Stimulated activated CD4-positive, alpha-beta T cell treated with anti-CD3 and anti-CD28 coated beads, TNF-alpha, amount 100 ng/mL, for 48 hours (primary cell): ENCODE measurements around the gene REEP1.
"Not testable (repeated sequence)": the region's sequence is repeated elsewhere in the genome, so short reads cannot be mapped to it uniquely, and the experiment has no call there.

Experiments
- DNase-seq, 3 donors: peaks; one replicate each; pipeline ENCODE4 v3.0.0-alpha.2; 2020; ENCODE audit warnings: low read depth in 3 of 3

Gene REEP1

DNA sequence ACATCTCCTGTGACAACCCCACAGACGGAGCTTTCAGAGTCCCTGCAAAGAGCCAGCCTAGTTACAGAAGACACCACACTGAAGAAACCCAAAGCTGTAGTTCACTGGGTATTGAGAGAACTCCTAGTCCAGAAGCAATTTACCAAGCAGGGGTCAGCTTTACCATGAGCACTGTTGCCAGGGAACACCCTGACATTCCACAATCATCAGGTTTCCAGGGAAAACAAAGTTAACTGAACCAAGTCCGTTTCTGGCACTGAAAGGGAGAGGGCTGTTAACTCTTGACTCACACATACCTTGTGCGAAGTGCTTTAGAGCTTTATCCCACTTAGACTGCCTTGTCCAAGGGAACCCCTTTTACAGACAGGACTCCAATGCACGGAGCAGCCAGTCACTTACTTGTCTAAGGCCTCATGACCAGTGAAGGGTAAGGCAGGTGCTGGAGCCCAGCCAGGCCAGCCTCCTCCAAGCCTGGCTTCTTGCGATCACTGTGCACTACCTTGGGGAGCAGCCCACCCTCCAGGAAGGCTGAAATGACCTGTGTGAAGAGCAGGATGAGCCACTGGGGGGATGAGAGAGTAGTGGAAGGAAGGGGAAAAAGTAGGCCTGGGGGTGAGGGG is 53.9 kb downstream of the REEP1 start:
- DNase-seq = no peak

DNA sequence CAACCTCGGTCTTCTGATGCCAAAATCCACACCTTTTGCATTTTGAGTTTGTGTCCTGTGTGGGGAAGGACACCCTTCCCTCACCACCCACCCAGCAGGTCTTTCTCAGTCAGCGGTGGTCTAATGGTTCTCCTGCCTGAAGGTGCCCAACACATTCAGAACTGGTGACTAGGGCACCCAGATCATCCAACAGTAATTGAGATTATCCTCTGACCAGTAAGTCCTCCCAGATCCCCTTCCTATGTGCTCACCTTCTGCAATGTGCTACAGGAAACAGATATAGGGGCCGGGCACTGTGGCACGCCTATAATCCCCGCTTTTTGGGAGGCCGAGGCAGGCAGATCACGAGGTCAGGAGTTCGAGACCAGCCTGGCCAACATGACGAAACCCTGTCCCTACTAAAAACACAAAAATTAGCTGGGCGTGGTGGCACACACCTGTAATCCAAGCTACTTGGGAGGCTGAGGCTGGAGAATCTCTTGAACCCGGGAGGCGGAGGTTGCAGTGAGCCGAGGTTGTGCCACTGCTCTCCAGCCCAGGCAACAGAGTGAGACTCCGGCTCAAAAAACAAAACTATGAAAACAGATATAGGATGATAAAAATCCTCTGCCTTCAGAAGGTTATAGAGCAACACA is 56.2 kb downstream of the REEP1 start:
- no peak for DNase-seq

DNA sequence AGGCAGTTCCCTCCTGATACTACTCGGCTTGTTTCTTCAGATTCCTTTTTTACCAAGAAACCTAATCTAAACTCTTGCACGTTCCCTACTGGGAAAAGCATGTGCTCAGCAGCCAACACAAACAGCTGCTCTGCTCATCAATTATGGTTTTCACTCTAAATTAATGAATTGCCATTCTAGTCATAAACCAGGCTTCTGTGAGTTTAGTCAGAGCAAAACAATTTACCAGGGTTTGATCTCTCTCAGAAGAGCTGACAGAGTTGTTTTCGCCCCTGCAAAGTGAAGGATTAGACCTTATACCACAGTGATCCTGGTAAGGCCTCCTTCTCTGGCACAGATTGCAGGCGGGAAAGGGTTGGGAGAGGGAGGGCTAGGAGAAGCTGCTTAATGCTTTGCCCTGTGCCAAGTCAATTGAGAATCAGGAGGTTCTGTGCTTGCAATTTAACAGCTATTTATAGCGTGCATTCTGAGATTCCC is 57.2 kb downstream of the REEP1 start:
- no peak for DNase-seq

DNA sequence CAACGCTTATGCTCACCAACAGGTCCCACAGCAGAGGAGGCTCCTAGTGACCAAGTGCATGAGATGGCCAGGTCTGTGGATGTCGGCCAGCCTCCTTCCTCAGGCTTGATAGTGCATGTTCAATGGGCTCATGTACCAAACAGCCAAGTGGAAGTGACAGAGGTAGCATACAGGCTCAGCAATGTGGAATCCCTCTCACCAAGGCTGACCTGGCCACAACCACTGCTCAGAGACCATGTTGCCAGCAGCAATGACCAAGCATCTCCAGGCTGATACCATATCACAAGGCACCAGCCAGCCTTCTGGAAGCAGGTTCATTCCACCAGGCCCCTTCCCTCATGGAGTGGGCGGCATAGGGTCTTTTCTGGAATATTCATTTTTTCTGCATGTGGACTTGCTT is 61.5 kb downstream of the REEP1 start:
- no peak for DNase-seq

DNA sequence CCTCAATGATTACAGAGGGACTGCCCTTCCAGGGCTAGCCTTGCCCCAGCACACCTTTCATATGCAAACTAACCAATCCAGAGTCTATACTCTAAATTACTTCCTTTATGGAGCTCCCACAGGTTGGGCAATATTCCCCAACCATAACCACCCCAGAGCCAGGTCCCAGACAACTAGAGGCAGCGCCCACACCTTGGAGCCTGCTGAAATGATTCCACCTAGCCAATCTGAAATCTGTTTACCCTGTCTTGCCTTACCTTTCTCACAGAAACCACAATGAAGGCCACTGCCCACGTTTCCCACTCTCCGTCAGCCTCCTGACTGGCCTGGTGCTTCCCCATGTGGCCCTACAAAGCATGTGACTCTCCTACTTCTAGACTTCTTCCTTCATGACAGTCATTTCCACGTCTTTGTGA is 62.0 kb downstream of the REEP1 start:
- DNase-seq = no peak

DNA sequence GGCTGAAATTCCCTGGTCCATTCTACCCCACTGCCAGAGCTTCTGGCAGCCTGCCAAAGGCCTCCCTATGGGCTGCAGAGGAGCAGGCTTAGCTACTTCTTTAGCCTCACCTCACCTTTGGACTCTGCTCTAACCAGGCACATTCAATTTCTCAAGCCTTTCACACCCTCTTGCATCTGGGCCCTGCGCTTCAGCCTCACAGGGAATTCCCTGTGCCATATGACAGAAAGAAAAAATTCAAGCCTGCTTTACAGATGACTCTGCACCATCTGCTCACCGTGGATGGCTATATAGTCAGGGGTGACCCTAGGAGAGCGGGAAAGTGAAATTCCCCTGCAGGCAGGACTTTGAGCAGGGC is 62.5 kb downstream of the REEP1 start:
- DNase-seq = no peak

DNA sequence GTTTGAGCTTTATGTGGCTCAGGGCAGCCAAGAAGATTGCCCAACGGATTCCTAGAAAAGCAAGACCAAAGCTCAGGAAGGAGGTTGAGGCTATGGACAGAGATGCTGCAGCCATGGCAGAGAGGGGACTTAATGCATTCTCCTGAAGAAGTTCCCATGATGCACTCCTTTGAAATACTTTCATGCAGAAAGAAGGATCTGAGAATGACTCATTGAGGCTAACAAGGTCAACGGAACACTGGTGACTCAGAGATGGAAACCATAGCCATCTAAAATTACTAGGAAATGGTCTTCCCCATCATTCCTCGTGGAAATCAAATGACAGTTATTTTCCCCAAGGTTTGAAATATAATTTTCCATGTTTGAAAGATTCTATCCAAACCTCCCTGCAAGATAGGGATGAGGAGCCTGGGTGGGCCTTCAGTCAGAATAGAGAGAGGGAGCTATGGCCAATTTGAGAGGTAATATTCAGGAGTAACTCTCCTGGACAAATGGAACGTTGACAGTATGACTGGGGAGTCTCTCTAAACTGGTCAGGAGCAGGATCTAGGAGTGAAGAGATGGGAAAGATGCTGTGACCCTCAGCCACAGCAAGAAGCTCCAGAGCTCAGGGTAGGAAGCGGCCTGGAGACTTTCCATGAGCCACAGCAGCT is 63.0 kb downstream of the REEP1 start:
- DNase-seq = no peak

DNA sequence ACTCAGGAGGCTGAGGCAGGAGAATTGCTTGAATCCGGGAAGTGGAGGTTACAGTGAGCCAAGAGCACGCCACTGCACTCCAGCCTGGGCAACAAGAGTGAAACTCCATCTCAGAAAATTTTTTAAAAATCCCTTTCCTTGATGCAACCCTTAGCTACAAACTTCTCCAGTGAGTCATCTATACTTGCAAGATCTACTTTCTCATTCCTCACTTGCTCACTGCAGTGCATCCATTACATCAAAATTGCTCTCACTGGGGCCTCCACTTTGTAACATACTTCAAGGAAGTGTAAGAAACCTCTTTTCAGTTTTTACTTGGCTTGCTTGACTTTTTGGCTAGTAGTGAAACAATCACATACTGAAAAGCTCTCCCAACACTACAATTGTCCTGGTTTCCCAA is 65.3 kb downstream of the REEP1 start:
- DNase-seq = no peak

DNA sequence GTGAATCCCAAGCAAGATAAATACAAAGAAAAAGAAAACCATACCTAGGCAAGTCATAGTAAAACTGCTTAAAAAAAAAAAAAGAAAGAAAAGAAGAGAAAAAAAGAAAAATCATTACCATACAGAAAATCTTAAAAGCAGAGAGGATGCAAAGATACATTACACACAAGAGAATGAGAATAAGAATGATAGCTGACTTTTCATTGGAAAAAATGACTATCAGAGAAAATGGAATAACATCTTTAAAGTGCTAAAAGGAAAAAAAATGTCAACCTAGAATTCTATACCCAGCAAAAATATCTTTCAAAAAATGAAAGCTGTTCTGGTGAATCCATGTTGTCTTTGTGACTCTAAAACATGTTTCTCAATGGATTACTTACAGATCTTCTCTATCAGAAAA is 66.2 kb downstream of the REEP1 start:
- DNase-seq = no peak

DNA sequence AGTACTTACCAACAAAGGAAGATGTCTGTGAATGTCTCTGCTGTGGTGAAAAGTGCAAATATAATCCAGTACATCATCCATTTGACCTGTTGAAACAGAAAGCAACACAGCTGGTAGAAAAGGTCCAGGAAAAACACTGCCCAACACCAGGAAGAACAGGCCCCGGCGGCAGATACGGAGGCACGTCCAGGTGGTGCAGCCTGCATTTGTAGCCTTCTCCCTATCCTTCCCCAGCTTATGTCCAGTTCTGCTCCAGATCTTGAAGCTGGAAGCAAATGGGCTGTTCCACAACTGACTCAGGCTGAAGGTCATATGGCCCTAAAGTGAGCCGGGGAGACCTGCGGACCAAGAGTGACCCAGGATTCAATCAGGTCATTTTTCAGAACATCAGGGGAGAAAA is 73.5 kb downstream of the REEP1 start:
- no peak for DNase-seq

DNA sequence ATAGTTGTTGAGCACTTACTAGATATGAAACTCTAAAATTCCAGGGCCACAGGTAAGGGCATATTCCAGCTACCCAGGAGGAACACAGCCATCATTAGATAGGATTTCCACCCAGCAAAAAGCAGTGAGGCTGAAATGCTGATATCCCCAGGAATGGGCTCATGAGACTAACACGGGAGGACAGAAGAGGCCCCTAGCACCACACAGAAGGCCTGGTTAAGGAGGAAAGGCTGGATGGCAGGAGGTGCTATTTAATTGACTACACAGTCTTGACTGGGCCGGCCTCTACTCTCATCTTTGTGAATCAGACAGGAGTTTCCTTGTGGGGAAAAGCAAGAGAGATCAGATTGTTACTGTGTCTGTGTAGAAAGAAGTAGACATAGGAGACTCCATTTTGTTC is 76.4 kb downstream of the REEP1 start:
- no peak for DNase-seq

DNA sequence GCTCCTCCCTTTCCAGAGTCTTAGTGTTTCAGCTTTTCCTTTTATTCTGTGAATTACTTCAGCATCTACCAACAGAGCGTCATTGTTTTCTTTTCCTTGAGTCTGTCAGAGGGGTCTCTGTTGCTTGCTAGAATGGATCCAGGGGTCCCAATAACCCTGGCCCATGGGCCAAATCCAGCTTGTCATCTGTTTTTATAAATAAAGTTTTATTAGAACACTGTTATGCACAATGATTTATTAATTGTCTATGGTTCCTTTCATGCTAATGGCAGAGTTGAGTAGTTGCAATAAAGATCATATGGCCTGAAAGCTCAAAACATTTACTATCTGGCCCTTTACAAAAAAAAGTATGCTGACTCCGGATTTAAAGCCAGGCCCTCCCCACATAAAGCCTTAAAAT is 79.3 kb downstream of the REEP1 start:
- DNase-seq = no peak

DNA sequence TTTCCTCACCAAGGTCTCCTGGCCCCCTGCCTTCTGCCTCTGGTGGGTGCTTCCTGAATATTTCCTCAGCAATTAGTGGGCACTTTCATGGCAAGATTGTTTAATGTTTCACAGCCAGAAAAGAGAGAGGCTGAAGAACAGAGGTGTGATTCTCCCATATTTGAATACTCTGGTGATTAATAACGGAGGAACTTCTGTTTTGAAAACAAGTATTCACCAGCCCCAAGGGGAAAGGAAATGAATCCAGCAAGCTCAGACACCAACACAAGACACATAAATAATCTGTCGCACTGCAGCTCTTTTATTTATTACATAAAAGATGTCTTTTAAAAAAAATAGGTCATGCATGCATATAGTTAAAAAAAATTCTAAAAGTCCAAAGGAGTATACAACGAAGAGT is 80.4 kb downstream of the REEP1 start:
- DNase-seq = no peak

DNA sequence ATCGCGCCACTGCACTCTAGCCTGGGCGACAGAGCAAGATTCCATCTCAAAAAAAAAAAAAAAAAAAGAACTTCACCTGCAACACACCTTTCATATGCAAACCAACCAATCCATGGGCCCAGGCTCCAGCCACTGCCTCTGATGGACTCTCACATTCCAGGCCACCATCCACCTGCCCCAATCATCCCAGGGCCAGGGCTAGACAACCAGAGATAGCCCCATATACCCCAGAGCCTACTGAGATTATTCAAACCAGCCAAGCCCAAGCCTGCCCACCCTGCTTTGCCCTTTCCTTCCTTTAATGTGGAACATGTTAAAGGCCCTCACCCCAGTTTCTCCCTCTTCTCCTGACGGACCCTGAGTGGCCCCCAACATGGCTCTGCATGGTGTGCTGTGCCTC is 81.1 kb downstream of the REEP1 start:
- no peak for DNase-seq

DNA sequence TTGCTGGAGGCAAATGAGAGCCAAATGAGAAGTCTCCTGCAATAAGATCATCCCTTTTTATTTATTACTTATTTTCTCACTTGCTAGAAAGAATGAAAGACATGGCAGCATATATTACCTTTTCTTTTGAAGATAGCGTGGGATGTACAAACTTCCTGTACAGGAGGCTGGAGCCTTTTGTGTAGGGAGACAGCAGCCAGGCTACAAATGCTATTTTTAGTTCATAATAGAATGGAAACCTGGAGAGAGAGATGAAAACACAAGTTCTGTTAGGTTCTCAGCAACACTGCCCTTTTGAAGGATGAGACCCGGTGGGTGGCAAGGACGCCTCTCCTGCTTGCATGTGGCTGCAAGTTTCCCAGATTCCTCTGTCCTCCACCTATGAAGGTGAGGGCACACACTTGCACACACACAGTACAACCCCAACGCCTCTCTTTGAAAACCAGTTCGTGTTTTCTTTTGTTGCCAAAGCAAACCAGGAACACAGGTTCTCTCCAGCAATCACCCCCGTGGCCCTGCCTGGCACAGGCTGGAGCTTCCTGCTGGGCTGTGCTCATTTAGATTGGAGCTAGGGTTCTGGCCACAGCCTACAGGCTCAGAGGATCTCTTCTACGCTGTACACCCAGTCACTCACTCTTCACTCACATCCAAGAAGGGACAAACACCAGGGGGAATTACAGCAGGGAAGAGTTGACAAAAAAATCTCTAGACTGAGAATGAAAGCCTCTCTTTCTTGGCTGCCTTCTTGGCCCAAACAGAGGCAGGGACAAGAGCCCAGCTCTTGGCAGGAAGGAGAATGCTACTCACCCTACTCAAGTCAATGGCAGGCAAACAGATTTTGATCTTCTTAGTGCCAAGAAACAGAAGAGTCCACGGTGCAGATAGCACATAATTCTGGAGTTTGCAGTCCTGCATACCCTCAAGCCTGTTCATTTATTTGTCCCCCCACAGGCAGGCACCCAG is 82.6 kb downstream of the REEP1 start:
- no peak for DNase-seq

DNA sequence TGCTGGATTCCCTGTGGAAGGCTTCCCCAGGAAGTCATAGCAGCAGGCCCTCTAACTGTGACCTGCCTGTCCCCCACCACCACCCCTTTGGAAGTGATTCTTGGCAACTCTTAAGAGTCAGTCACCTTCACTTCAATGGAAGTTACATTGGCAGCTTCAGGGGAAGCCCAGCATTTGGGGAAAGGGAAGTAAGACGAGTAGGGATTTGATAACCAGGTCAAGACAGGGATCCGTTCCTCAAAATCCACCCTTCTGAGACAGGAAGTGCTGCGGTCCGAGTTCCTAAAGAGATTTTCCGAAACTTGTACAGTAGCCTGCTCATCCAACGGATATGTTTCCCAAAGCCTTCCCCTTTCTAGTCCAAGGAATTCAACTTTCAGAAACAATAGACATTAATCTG is 84.0 kb downstream of the REEP1 start:
- no peak for DNase-seq

DNA sequence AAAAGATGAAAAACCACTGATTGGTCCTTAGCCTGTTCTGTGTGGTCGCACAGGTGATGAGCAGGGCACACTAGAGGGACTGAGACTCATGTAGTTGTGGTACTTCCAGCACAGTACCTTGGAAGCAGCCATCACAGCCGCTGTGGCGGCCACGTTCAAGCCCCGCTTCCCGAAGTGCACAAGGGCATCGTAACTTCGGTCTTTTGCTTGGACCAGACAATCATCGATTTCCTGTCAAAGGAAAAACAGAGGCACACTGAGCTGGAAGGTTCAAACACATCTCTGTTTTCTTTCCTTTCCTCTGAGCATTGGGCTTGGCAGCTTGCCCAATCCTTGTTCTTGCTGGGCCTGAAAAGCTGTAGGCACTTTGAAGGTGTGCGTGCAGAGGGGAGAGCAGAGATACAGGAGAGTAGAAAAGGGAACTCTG is 85.6 kb downstream of the REEP1 start:
- DNase-seq = no peak

DNA sequence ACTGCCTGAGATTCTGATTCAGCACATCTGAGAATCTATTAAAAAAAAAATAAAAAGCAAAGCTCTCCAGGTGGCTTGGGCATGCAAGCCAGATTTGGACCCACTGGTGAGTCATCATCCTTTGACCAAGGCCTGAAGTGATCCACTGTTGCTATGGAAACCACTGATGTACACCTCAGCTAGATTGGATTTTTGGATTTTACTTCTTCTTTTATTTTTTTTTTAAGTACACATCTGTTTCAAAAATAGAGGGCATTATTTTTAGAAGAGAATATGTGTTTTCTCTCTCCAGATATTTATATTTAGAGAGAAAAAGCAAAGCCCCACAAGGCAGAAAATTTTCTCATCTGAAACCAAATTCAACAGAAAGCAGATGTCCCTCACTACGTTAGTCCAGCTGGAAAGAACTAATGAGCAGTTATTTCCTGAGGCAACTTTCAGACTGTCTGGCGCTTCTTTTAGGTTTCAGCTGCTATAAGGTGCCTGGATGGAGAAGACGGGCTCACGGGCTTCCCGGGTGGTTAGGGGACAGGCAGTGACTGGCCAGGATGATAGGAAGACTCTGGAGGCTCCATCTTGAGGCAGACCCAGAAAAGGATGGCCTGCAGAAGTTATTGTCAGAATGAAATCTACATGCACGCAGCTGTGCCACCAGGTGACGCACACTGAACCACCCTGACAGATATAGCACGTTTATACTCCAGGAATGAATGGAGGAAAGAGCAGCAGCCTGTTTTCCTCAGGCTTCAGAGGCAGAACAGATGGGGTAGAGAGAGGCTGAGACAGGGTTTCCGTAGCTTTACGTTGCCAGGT is 87.6 kb downstream of the REEP1 start:
- DNase-seq = no peak

DNA sequence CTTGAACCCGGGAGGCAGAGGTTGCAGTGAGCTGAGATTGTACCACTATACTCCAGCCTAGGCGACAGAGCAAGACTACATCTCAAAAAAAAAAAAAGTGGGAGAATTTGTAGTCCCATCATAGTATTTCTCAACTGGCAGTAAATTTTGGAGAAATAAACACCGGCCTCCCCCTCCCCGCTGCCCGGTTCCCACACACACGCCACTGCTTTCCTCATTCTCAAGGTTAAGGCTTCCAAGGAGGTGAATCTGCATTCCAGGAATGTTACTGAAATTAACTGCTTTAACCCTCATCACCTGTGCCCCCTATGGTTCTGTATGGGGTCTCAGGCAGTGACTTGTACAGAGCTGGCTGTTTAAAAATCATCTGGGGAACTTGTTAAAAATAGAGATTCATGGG is 88.2 kb downstream of the REEP1 start:
- DNase-seq = no peak

DNA sequence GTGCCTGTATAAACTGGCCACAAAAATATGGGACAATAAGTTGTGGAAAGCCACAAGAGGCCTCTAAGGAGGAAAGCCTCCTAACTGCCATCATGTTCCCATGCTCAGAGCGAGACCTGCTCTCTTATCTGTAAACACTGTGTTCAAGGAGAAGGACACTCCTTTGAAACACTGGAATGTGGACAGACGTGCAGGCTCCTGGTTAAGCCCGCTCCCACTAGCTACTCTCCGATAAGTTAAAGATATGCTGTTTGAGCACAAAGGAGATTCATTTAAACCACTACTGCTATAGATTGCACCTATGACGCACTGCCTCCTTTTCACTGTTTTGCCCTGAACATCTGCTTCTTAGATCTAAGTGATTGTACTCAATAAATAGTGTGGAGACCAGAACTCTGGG is 92.2 kb downstream of the REEP1 start:
- DNase-seq = not testable (repeated sequence)

DNA sequence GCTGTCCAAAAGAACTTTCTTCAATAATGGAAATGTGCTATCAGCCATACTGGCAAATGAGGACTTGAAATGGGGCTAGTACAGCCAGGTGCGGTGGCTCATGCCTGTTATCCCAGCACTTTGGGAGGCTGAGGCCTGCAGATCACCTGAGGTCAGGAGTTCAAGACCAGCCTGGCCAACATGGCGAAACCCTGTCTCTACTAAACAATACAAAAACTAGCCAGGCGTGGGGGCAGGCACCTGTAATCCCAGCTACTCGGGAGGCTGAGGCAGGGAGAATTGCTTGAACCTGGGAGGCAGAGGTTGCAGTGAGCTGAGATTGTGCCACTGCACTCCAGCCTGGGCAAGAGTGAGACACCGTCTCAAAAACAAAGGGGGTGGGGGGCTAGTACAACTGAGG is 92.6 kb downstream of the REEP1 start:
- not testable (repeated sequence) for DNase-seq
